ENCODE data around the gene LCE1E. TPM values are rescaled to one million over a fixed set of nuclear protein-coding genes. Genes with fewer than 3 reads are reported as not detected.

LCE1E gene
- total RNA-seq, 1 experiment from 2014 or later = not detected

GRCh38 chr1:152801333-152801732 is 15.3 kb downstream of the LCE1E start:
- Histone ChIP-seq H2AFZ (ENCODE audit: low read length) (no peak overlapping the region), H3K4me1 (ENCODE audit: low read length) (no peaks in the 10 kb centered on the region)

GRCh38 chr1:152806576-152806975 is 20.5 kb downstream of the LCE1E start, which contains the start of gene LCE1C:
Gene LCE1C, minus strand, starts transcription at chr1:152806651. Its CDS starts 1,173 bp downstream, at chr1:152805478.
- DNase-seq = no peak
- H3K36me3 ChIP-seq (ENCODE audit: insufficient read depth, low read length) = no peaks in the 10 kb centered on the region
- H3K4me1 ChIP-seq (ENCODE audit: low read length) = no peaks in the 10 kb centered on the region
- no peaks in the 10 kb centered on the region for H3K27me3 ChIP-seq (ENCODE audit: low read length)
- H3K9me3 ChIP-seq (ENCODE audit: low read length) = no peaks in the 10 kb centered on the region
- no peak within 1 kb of the TSS for H3K27ac ChIP-seq (ENCODE audit: low read length)
- no peaks in the 10 kb centered on the region for H4K20me1 ChIP-seq (ENCODE audit: insufficient read depth, low read depth, low read length)
- H2AFZ ChIP-seq (ENCODE audit: low read length) = no peak within 1 kb of the TSS
- H3K4me3 ChIP-seq (ENCODE audit: low read length) = no peak within 1 kb of the TSS
- no peak within 1 kb of the TSS for H3K9ac ChIP-seq (ENCODE audit: low read length)
- H3K79me2 ChIP-seq (ENCODE audit: low read length) = no peaks in the 10 kb centered on the region
- H3K4me2 ChIP-seq (ENCODE audit: low read depth, low read length, poor library complexity, severe bottlenecking) = no peak within 1 kb of the TSS
- H3K9me2 ChIP-seq (replicated peaks; ENCODE audit: insufficient read depth, low read length) = no peaks in the 10 kb centered on the region

More at GRCh38 chr1:152801333-152801732, 15.3 kb downstream of the LCE1E start:
- peak; percentile 23 for DNase-seq
- Histone ChIP-seq H3K9me3 (ENCODE audit: low read length) (no peaks in the 10 kb centered on the region), H3K27ac (ENCODE audit: low read length) (no peak overlapping the region), H3K9me2 (replicated peaks; ENCODE audit: insufficient read depth, low read length) (0 out of 2 replicates have a peak, but pooled peaks cover 2% of the 10 kb centered on the region), H4K20me1 (ENCODE audit: insufficient read depth, low read depth, low read length) (no peaks in the 10 kb centered on the region), H3K4me2 (ENCODE audit: low read depth, low read length, poor library complexity, severe bottlenecking) (no peak overlapping the region), H3K4me3 (ENCODE audit: low read length) (no peak overlapping the region), H3K36me3 (ENCODE audit: insufficient read depth, low read length) (no peaks in the 10 kb centered on the region), H3K9ac (ENCODE audit: low read length) (no peak overlapping the region), H3K27me3 (ENCODE audit: low read length) (no peaks in the 10 kb centered on the region), H3K79me2 (ENCODE audit: low read length) (no peaks in the 10 kb centered on the region)

DNA sequence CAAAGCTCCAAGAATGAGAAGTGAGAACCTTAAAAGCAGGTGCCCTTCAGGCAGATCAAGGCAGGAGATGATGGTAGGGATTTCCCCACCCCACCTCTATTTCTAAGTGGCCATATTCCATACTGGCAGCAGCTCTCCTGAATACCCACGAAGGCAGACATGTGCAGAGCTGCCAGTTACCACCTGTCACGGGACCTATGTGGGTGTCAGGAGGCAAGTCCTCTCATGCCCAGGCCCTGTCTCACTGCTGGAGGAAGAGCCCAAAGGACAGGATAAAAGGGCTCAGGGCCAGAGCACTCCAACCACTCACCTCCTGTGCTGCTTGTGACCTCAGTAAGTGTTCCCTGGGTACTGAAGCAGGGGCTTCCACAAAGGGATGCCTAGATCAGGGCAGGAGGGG is 25.0 kb downstream of the LCE1E start:
- H3K4me1 ChIP-seq (ENCODE audit: low read length) = no peaks in the 10 kb centered on the region
- H3K36me3 ChIP-seq (ENCODE audit: insufficient read depth, low read length) = no peaks in the 10 kb centered on the region

DNA sequence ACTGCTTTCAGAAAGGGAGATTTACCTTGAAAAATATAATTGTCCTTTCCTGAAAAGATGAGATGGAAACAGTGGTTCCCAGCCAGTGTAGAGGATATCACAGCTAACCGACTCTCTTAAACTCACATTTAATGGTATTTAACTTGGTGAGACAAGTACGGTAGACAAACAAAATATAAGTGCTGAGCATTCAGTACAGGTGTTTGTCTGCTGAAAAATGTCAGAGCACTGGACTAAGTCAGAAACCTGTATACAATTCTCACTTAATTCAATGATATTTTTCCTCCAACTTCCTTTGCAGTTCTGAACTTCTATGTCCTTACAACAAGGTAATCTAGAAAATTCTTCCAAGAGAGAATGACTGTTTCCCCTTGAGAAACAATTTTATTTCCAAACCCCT is 25.6 kb downstream of the LCE1E start, which contains the start of gene LCE1B:
LCE1B (plus strand) TSS at position 301 of the 400 bp plus-strand sequence. CDS start 476 bp downstream, outside the sequence.
- Histone ChIP-seq H2AFZ (ENCODE audit: low read length) (no peak within 1 kb of the TSS), H3K79me2 (ENCODE audit: low read length) (no peaks in the 10 kb centered on the region), H3K36me3 (ENCODE audit: insufficient read depth, low read length) (no peaks in the 10 kb centered on the region), H3K9me3 (ENCODE audit: low read length) (no peaks in the 10 kb centered on the region), H3K27ac (ENCODE audit: low read length) (no peak within 1 kb of the TSS), H3K4me1 (ENCODE audit: low read length) (no peaks in the 10 kb centered on the region), H3K4me3 (ENCODE audit: low read length) (no peak within 1 kb of the TSS), H3K9me2 (replicated peaks; ENCODE audit: insufficient read depth, low read length) (no peaks in the 10 kb centered on the region), H4K20me1 (ENCODE audit: insufficient read depth, low read depth, low read length) (no peaks in the 10 kb centered on the region), H3K4me2 (ENCODE audit: low read depth, low read length, poor library complexity, severe bottlenecking) (no peak within 1 kb of the TSS), H3K9ac (ENCODE audit: low read length) (no peak within 1 kb of the TSS), H3K27me3 (ENCODE audit: low read length) (no peaks in the 10 kb centered on the region)
- no peak for DNase-seq

More for the DNA sequence above, 25.0 kb downstream of the LCE1E start:
- no peak overlapping the region for H3K4me3 ChIP-seq (ENCODE audit: low read length)
- H3K9me3 ChIP-seq (ENCODE audit: low read length) = no peaks in the 10 kb centered on the region
- no peak overlapping the region for H2AFZ ChIP-seq (ENCODE audit: low read length)
- H4K20me1 ChIP-seq (ENCODE audit: insufficient read depth, low read depth, low read length) = no peaks in the 10 kb centered on the region
- no peaks in the 10 kb centered on the region for H3K27me3 ChIP-seq (ENCODE audit: low read length)
- H3K9me2 ChIP-seq (replicated peaks; ENCODE audit: insufficient read depth, low read length) = no peaks in the 10 kb centered on the region
- no peak overlapping the region for H3K4me2 ChIP-seq (ENCODE audit: low read depth, low read length, poor library complexity, severe bottlenecking)
- no peaks in the 10 kb centered on the region for H3K79me2 ChIP-seq (ENCODE audit: low read length)
- no peak for DNase-seq
- no peak overlapping the region for H3K27ac ChIP-seq (ENCODE audit: low read length)
- H3K9ac ChIP-seq (ENCODE audit: low read length) = no peak overlapping the region

DNA sequence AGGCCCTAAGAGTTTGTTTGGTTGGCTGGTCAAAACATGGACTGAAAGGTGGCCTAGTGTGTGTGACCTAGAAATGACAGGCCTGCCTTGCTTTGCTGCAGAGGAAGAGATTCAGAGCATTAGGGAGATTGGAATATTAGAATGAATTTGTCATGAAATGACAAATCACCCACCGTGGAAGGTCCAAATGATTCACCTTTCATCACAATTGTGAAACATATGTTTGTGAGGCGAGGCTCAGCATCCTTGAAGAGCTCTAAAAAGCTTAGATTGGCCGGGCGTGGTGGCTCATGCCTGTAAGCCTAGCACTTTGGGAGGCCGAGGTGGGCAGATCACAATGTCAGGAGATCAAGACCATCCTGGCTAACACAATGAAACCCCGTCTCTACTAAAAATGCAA is 31.3 kb downstream of the LCE1E start:
- Histone ChIP-seq H4K20me1 (ENCODE audit: insufficient read depth, low read depth, low read length) (no peaks in the 10 kb centered on the region), H3K27ac (ENCODE audit: low read length) (no peak overlapping the region), H3K4me2 (ENCODE audit: low read depth, low read length, poor library complexity, severe bottlenecking) (no peak overlapping the region), H2AFZ (ENCODE audit: low read length) (no peak overlapping the region), H3K9me3 (ENCODE audit: low read length) (no peaks in the 10 kb centered on the region), H3K9me2 (replicated peaks; ENCODE audit: insufficient read depth, low read length) (no peaks in the 10 kb centered on the region), H3K27me3 (ENCODE audit: low read length) (no peaks in the 10 kb centered on the region), H3K4me3 (ENCODE audit: low read length) (no peak overlapping the region), H3K36me3 (ENCODE audit: insufficient read depth, low read length) (no peaks in the 10 kb centered on the region), H3K9ac (ENCODE audit: low read length) (no peak overlapping the region), H3K4me1 (ENCODE audit: low read length) (no peaks in the 10 kb centered on the region), H3K79me2 (ENCODE audit: low read length) (no peaks in the 10 kb centered on the region)
- no peak for DNase-seq

DNA sequence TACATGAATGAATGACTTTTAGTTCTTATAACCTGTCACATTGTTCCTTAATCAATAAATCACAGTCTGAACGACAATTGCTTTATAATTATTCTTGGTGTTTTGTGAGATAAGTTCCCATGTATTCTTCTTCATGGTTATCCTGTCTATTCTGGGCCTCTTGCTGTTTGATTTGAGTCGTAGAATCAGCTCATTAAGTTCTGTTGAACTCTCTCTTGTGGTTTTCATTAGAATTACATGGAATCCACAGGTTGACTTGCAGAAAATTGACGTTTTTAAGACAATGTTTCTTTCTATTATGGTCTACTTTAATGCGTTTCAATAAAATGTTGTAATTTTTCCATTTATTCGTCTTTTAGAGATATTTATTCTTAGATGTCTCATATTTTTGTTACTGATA is 37.2 kb downstream of the LCE1E start:
- DNase-seq = peak; percentile 38
- Histone ChIP-seq H3K27me3 (ENCODE audit: low read length) (no peaks in the 10 kb centered on the region), H3K9me2 (replicated peaks; ENCODE audit: insufficient read depth, low read length) (no peaks in the 10 kb centered on the region), H2AFZ (ENCODE audit: low read length) (no peak overlapping the region), H3K27ac (ENCODE audit: low read length) (no peak overlapping the region), H3K36me3 (ENCODE audit: insufficient read depth, low read length) (no peaks in the 10 kb centered on the region), H3K9me3 (ENCODE audit: low read length) (no peaks in the 10 kb centered on the region), H4K20me1 (ENCODE audit: insufficient read depth, low read depth, low read length) (no peaks in the 10 kb centered on the region), H3K79me2 (ENCODE audit: low read length) (no peaks in the 10 kb centered on the region), H3K4me2 (ENCODE audit: low read depth, low read length, poor library complexity, severe bottlenecking) (no peak overlapping the region), H3K9ac (ENCODE audit: low read length) (no peak overlapping the region), H3K4me1 (ENCODE audit: low read length) (no peaks in the 10 kb centered on the region), H3K4me3 (ENCODE audit: low read length) (no peak overlapping the region)

DNA sequence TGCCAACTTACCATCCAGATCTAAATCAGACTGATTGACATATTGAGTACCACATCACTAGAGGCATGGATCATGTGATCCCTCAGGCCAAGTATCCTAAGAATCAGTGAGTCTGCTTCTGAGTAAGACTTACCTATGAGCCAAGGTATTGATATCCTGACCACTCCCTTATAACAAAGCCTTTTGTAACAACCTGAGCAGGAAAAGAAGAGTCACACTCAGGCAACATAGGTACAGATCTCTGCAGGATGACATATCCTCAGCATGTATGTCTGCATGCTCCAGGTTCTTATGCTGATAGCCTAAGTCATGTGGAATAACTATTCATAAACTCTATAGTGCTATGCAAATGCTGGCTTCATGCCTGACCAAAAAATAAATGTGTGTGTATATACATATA is 38.9 kb downstream of the LCE1E start:
- no peaks in the 10 kb centered on the region for H3K27me3 ChIP-seq (ENCODE audit: low read length)
- H3K4me2 ChIP-seq (ENCODE audit: low read depth, low read length, poor library complexity, severe bottlenecking) = no peak overlapping the region
- no peaks in the 10 kb centered on the region for H3K9me3 ChIP-seq (ENCODE audit: low read length)
- no peaks in the 10 kb centered on the region for H3K9me2 ChIP-seq (replicated peaks; ENCODE audit: insufficient read depth, low read length)
- DNase-seq = no peak
- no peaks in the 10 kb centered on the region for H3K4me1 ChIP-seq (ENCODE audit: low read length)
- H4K20me1 ChIP-seq (ENCODE audit: insufficient read depth, low read depth, low read length) = no peaks in the 10 kb centered on the region
- no peak overlapping the region for H2AFZ ChIP-seq (ENCODE audit: low read length)
- H3K9ac ChIP-seq (ENCODE audit: low read length) = no peak overlapping the region
- H3K79me2 ChIP-seq (ENCODE audit: low read length) = no peaks in the 10 kb centered on the region
- no peak overlapping the region for H3K27ac ChIP-seq (ENCODE audit: low read length)
- H3K36me3 ChIP-seq (ENCODE audit: insufficient read depth, low read length) = no peaks in the 10 kb centered on the region
- no peak overlapping the region for H3K4me3 ChIP-seq (ENCODE audit: low read length)

- Histone ChIP-seq H3K9me3 (ENCODE audit: low read length) (no peaks in the 10 kb centered on the region), H3K27ac (ENCODE audit: low read length) (no peak within 1 kb of the TSS), H3K9me2 (replicated peaks; ENCODE audit: insufficient read depth, low read length) (no peaks in the 10 kb centered on the region), H3K4me2 (ENCODE audit: low read depth, low read length, poor library complexity, severe bottlenecking) (no peak within 1 kb of the TSS), H3K27me3 (ENCODE audit: low read length) (no peaks in the 10 kb centered on the region), H3K79me2 (ENCODE audit: low read length) (no peaks in the 10 kb centered on the region), H3K9ac (ENCODE audit: low read length) (no peak within 1 kb of the TSS), H4K20me1 (ENCODE audit: insufficient read depth, low read depth, low read length) (no peaks in the 10 kb centered on the region), H3K4me1 (ENCODE audit: low read length) (no peaks in the 10 kb centered on the region), H2AFZ (ENCODE audit: low read length) (no peak within 1 kb of the TSS), H3K36me3 (ENCODE audit: insufficient read depth, low read length) (no peaks in the 10 kb centered on the region), H3K4me3 (ENCODE audit: low read length) (no peak within 1 kb of the TSS)
- no peak for DNase-seq
These were observed 41.1 kb downstream of the LCE1E start, which contains the start of gene LCE1A for GRCh38 chr1:152827173-152827572. Gene LCE1A, plus strand, starts transcription at chr1:152827473. Its CDS starts 0 bp downstream, at chr1:152827473.

All from Karpas-422 (cell line).